NB4 (cell line): ENCODE results near the gene WDR81.

Experiments
- MAX ChIP-seq: IDR thresholded peaks from 2 replicates; pipeline ENCODE4 v1.6.1; 2011; ENCODE audit warnings: low read depth, low read length
- POLR2A ChIP-seq: IDR thresholded peaks from 2 replicates; pipeline ENCODE4 v1.6.1; 2011; ENCODE audit warnings: mild to moderate bottlenecking; ENCODE audit not compliant: insufficient read length; ENCODE audit errors: extremely low read depth

DNA sequence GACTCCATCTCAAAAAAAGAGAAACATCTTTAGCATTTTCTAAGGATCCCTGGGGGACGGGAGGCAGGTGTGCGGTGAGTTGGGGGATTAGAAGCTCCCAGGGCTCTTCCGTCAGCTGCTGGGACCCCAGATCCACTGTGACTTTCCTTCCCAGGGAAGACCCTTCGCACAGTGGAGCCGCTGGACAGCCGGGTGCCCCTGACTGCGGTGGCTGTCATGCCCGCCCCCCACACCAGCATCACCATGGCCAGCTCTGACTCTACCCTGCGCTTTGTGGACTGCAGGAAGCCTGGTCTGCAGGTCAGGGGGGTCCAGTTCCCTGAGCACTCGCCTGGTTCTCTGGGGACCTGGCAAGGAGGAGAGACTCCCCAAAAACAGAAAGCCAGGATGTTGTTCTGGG is 10.9 kb downstream of the WDR81 start:
- TF ChIP-seq POLR2A (no peak), MAX (no peak)
